ENCODE results near the gene FOXP2.
"Not testable (repeated sequence)": the region's sequence is repeated elsewhere in the genome, so short reads cannot be mapped to it uniquely, and the experiment has no call there.

Gene FOXP2

DNA sequence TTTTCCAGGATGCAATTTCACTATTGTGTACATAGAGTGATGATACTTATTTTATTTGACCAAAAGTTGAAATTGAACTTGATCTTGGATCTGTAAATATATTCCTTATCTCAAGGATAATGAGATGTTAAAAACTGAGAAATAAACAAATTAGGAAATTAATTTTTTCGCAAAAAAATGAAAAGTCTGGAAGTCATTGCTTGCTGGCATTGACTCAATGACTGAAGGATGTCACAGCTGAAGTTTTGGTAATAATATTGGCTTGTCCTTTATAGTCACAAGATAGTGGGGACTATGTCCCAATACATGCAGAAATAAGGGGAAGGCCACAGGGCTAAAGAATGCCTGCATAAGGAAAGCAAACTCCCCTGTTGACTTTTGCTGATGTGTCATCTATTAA lies 92.8 kb downstream of the FOXP2 start:
- DNase-seq, result no peak

DNA sequence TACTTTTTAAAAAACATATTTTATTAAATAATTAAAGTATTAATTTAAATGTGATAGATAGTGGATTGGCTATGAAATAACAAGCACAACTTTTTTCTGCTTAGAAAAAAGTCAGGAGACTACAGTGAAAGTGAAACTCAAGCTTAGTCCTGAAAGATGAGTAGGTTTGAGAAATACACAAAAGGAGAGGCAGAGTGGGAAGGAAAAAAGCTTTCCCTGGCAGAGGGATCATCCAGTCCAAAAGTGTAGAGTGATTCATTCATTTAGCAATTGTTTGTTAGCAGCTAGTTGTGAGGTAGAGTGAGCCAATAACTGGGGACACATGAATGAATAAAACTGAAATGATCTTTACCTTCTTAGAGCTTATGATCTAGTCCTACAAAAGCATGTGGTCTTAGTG lies 93.5 kb downstream of the FOXP2 start:
- no peak for DNase-seq

DNA sequence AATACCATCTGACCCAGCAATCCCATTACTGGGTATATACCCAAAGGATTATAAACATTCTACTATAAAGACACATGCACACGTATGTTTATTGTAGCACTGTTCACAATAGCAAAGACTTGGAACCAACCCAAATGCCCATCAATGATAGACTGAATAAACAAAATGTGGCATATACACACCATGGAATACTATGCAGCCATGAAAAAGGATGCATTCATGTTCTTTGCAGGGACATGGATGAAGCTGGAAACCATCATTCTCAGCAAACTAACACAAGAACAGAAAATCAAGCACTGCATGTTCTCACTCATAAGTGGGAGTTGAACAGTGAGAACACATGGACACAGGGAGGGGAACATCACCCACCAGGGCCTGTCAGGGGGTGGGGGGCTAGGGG lies 96.2 kb downstream of the FOXP2 start:
- DNase-seq, result not testable (repeated sequence)

DNA sequence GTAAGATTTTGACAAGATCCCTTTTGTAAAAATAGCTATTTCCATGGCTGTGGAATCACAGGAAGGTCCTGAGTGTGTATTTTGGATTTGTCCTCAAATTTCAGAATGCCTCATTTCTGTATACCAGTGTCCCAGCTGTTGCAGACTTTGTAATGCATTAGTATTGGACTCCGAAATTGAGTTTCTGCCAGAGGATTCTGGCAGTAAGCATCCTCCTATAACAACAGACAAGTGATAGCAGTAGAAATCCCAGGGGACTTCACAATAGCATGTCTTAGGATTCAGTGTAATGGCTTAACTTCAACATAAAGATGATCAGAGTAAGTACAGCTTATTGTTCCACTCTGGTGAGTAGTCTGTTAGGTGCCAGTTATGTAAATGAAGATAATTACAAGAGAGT lies 104.6 kb downstream of the FOXP2 start:
- DNase-seq, result no peak

DNA sequence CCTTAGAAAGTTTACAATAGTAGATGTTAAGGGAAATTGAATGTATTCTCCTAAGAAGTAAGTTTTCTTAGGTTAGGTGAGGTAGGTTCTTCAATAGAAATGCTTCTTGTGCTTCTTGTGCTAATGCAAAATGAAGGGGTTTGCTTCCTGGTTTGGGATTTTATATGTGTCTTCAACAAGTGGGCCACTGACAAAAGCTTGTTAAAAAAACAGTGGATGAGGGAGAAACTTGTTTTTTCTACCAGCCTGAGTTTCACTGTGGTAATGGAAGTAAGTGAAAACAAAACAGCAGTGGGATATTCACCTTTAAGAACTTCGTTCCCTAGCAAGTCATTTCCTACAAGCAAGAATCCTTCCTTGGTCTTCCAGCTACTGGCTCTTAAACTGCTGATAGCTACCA lies 107.5 kb downstream of the FOXP2 start:
- DNase-seq, result no peak

DNA sequence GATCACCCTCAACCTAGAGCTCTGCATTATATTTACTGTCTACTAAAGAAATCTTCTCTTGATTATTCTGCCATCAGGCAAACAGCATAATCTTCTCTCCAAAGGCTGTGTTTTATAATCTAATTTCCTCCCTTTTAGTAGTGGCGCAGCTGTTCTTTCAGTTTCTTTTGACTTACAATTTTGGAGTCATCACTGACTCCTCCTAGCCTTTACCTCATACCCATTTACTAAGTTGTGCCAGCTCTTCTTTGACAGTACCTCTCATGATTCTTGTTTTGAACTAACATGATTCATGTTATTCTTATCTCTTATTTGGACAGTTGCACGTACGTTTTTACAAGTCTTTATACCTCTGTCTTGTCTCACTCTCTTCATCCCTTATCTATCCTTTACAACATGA lies 113.0 kb downstream of the FOXP2 start:
- DNase-seq, result no peak

DNA sequence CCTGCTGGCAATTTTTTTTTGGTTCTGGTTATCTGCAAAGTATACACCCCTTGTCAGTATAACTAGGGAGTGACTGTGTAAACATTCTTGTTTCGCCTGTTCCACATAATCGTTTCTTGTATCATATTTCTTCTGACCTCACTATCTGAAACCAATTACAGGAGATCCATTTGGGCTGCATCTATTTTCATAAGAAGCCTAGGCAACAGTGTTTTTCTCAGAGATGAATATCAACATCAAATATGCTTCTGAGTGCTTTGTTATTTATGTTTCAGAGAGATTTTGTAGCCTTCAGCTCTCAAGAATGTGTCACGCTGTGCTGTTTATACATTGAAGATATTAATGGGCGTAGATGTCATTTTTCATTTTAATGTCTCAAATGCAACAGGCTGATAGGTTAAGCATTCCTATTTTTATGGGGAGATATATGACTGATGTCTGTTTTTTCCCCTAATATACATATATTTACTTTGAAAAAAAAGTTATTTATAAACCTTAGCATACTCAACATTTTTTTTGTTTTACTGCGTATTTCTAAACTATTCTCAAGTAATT lies 115.5 kb downstream of the FOXP2 start:
- no peak for DNase-seq

DNA sequence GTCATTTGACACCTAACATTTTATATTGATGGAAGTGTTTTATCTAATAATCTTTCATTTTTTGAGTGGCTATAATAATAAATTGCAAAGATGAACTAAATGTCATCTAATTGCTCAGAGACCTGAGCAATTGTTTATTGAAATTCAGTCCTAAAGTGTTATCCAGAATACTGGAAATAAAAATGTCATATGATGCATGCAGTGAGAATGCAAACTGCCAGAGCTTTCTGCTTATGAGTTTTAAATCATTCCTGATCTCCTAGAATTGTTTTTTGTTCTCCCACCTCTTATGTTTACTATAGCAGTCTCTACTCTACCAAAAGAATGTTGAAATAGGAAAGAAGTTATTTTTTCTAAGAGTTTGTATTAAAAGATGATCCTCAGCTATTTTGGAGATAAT lies 116.7 kb downstream of the FOXP2 start:
- no peak for DNase-seq

DNA sequence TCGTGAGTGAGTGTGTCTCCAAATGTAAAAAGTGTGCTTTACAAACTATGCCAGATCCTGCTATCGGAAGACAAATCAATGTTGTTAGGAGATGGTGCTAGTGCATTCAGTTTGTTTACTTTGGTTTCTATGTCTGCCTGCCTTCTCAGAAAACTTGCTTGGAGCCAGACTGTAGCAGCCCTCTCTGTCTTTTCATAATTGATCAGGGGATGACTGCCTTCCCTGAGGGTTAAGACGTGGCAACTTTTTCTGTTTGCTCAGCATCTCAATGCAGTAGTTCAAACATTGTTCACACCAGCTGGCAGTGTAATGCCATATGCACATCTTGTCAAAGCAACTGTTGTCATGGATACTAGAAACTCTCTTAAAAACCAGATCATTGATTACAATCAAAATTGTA lies 118.5 kb downstream of the FOXP2 start:
- DNase-seq, result no peak

DNA sequence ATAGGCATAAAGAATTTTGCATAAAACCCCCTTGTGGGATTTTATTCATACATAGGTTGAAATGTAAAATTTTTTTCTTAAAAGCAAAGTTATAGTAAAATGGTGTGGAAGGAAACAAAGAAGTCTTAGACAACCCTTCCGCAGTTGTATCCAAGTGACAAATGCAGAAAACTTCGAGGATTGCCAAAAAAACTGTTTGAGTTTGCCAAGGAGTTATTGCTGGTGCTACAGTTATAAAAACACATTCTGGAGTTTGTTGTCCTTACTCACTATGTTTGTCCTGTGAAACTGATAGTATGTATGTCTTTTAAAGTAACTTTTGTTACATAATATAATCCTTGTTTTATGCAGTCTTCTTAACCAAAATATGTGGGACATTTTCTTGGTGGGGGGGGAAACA lies 120.3 kb downstream of the FOXP2 start:
- DNase-seq, result no peak

DNA sequence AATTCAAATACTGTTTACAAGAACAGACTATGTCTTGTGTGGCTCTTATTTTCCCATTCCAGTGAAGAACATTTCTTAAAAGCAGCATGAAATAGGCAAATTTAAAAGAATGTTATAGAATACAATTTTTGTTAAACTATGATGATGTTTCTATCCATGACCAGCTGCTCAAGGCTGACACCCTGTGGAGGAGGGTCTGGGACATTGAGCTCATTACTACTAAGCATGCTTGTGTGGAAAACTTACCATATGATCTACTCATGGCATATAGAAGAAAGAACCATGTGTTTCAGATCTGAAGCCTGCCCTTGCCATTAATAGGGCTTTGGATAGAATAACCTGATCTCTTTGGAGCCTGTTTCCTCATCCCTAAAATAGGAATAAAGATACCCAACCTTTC lies 125.0 kb downstream of the FOXP2 start:
- DNase-seq, result no peak

DNA sequence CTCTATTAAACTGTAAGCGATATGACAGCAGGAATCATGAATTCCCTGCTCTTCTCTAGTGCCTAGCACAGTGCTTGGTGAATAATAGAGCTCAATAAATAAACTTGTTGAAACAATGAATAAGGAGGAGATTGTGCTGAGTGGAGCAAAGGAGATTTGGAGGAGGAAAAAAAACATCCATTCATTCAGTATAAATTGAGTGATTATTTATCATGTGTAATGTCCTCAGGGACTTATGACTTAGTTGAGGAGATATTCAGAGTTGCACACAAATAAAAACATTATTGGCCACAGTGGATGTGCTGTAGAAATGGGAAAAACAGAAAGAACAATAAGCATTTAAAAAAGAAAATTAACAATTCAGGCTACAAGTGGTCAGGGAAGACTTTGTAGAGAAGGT lies 125.7 kb downstream of the FOXP2 start:
- no peak for DNase-seq

DNA sequence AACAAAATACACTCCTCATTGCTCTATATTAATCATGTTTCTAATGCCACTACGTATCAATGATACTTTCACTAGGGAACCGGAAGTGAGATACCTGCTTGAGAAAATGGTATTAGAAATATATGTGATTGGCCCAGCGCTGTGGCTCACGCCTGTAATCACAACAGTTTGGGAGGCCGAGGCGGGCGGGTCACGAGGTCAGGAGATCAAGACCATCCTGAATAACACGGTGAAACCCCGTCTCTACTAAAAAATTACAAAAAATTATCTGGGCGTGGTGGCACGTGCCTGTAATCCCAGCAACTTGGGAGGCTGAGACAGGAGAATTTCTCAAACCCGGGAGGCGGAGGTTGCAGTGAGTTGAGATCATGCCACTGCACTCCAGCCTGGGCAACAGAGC lies 132.7 kb downstream of the FOXP2 start:
- DNase-seq, result not testable (repeated sequence)

DNA sequence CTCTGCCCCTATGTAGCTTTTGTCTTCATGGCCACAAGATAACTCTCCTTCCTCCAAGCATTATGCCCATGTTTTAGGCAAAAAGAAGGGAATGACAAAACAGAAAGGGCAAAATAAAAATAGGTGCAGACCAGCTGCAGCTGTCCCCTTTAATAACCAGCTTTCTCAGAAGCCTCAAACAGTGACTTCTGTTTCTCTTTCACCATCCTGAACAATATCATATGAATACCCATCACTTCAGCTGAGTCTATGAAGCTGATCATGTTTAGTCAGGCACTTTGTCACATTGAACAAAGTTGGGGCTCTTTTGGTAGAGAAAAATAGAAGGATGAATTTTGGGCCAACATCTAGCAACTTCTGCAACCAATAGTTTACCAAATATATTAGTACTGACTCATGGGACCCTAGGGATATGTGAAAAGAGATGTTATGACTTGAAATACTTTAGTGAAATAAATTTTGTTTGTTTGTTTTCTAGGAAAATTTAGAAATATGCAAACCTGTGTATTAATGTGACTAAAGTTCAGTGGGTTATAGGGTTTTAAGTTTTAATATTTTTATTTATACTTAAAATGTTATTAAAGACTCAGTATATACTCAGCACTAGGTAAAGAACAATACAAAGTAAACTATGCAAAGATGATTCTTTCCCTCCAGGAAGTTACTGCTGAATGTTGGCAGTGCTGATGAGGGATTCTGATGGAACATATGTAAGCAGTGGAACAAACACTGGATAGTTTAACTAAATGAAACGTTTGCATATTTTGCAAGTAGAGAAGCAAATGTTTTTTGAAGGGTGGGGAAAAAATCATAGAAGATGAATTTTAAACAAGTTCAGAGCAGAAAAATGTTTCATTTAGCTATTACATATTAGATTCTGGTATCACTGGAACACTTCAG lies 133.7 kb downstream of the FOXP2 start:
- DNase-seq, result no peak

DNA sequence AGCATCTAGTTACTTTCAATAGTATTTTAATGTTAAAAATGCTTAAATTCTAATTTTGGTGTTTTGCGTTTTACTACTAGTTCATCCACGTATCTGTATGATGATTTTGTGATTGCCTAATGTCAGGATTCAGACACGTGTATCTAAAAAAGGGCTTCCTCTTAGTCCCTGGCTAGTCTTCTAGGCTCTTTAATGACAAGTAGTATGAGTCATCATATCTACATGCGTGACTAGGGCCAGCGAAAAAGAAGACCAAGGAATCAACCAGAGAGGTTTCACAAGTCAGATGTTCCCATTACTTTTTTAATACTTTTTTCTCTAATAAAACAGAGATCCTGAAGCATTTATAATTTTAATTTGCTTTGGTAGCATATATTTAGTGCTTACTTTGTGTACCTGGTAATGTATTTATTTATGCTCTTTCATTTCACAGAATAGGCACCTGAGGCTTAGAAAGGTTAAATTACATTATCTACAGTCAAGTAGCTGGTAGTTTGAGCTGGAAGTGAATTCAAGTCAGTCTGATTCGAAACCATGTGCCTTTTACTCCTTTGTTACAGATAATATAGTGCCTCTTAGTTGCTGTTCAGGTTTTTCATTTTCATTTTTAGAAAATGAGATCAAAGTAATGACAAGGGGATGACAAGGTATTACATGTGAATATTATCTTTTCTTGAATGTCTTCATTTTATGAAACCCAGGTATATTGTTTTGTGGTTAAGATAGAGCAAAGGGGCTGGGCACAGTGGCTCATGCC lies 140.3 kb downstream of the FOXP2 start:
- no peak for DNase-seq

DNA sequence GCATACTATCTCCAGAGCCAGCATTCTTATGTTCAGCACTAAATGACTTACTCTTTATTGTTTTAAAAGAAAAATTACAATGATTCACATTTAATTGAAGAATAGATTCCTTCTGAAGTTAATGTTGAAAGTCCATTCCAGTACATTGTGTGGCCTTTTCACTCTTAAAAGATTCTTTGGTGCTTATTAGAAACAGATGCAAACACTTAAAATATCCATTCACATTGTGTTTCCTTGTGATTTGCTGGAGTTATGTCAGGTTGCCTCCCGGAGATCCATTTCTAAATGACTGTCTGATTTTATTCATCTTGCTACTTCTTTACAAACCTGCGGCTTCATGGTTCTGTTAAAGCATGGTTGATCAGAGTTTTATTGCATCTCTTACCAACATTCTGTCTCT lies 152.8 kb downstream of the FOXP2 start:
- DNase-seq, result no peak

DNA sequence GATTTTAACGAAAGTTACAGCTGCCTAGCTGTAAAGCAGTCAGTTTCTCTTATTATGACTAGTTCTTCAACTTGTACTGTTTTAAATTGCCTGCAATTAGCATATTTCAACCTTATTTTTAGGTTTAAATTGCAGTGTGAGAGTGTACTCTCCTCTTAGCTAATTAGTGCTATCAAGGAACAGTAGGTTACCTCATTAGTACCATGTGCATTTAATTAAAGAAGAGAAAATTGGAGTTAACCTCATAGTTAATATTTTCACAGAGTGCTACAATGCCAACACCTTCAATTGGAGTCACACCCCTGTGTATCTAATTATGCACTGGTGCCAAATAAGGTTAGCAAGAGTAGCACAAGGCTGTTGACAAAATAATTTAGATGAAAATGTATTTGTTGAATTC lies 154.6 kb downstream of the FOXP2 start:
- no peak for DNase-seq

DNA sequence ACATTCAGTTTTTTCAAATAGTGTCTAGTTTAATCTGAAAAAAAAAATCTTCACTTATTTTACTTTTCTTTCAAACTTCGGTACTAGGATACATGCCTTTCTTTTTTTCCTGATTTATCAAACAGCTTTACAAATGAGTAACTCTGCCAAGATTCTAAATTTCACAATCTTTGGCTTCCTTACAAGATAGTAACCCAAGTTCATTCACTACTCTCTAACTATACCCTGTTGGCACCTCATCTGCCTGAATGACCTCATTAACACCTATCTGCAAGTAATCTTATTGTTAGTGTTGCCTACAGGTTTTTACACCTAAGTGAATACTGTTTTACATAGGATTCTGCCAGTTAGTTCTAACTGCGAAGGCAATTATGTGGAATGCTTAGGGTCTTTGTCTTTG lies 159.8 kb downstream of the FOXP2 start:
- no peak for DNase-seq

DNA sequence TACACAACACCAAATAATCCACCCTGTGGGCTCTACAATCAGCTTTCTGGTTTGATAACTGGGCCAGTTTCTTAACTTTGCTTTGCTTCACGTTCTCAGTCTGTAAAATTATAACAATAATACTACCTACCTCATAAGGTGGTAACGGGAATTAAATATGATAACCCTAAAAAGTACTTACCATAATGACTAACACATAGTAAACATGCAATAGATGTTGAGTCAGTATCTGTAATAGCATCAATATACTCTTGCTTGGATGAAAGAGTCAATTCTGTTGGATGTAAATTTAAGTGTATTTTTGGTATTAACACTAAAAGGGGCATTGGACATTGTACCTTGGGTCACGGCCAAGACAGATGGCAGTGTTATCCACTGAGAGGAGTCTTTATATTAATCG lies 160.5 kb downstream of the FOXP2 start:
- no peak for DNase-seq

DNA sequence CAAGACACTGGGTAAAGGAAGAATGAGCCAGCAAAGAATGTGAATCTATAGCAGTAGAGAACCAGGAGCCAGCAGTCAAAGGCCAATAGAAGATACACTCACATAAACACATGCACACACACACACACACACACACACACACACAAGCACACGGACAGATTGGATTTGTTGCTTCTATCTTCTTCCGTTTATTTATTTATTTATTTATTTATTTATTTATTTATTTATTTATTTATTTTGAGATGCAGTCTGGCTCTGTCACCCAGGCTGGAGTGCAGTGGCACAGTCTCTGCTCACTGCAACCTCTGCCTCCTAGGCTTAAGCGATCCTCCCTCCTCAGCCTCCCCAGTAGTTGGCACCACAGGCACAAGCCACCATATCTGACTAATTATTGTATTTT lies 166.3 kb downstream of the FOXP2 start:
- DNase-seq, result not testable (repeated sequence)

DNA sequence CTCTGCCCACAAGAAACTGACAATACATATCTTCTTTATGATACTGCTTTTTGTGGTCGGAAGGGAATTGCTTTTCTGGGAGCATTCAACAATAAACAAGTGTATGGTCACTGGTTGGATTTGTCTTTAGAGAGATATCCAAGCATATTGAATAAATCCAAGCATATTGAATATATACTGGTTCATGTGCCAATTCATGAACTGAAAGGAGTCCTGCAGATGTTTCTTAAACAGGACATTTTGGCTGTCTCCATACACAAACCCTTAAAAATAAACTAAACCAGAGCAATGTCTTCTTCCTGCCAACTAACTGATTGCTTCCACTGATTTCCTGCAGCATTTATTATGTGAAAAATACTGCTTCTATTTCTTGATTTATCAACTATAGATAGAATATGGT lies 173.9 kb downstream of the FOXP2 start:
- DNase-seq, result no peak

DNA sequence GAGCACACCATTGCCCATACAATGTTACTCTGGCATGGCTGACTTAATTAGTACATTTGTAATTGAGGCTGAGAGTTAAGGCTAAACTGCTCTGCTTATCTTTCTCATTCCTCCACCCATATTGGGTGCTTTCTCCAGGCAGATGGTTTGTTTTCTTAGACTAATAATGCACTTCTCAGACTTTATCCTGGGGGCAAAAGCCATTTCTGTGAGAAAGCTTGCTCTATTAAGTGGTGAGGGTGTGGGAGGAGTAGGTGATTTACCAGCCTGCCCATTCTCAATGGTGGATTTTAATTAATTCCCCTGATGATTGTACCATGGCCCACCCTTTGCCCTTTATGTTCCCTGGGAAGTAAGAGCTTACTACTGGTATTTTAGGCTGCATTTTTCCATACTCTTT lies 174.8 kb downstream of the FOXP2 start:
- no peak for DNase-seq

DNA sequence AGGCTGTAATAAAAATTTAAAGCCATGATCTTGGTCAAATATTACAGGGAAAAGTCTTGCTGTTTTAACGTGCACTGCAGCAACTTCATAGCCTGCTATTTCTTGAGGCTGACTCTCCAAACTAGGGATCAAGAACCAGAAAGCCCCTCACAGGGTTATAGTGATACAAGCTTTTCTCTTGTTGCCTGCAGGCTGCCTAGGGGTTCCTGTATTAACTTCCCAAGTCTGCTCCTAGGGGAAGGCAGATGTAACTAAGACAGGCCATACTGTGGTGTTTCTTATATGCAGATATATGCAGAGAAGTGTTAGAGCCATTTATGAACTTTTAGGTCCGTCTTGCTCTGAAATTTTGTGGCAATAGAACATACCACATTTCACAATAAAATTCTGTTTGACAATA lies 175.7 kb downstream of the FOXP2 start:
- no peak for DNase-seq

DNA sequence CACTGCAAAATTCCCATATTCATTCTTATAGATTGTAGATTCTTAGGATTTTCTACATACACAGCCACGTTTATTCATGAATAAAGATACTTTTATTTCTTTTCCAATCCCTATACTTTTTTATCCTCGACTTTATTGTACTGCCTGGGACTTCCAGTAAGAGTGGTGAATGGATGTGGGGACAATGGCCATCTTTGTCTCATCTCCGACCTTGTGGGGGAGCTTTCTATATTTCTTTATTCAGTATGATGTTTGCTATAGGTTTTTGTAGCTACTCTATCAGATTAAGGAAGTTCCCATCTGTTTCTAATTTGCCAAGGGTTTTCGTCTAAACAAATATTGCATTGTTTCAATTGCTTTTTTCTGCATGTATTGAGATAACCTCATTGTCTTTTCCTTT lies 184.3 kb downstream of the FOXP2 start:
- DNase-seq, result no peak

All from activated CD4-positive, alpha-beta T cell treated with anti-CD3 and anti-CD28 coated beads, Interleukin-2, amount 50 U/mL, for 1 hour (primary cell).